SKM-1 treated with dmso at 0.1 percent for 144 hours (cell line): ENCODE data around the gene ABCC10.
"Not testable (repeated sequence)": the region's sequence is repeated elsewhere in the genome, so short reads cannot be mapped to it uniquely, and the experiment has no call there.

Experiments
- DNase-seq: peaks from one replicate; lab custom pipeline; 2025; ENCODE audit not compliant: unreplicated experiment; lab: John Stamatoyannopoulos, UW

Gene ABCC10

DNA sequence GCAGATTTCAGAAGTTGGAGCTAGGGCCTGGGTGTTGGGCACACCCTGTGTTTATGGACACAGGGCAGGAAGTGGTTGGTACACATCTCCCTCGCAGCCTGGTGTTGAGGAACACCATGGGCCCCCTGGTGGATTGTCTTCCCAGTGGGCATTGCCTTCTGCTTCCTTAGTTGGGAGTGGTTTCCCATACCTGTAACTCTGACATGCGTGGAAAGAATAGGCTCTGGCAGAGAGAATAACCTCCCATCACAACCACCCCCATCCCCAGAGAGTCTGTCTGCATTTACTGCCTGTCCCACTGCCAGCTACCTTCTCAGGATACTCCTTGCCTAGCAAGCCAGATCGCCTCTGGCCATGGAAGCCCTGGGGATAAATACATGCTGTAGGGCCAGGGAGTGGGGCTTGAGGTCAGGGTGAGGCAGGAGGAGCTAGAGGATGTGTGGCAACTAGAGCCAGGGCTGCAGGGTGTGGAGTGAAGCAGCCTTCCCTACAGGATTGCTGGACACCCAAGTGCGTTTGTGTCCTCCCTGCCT, 68.1 kb downstream of the ABCC10 start:
- no peak for DNase-seq

GRCh38 chr6:43496370-43497128, 69.2 kb downstream of the ABCC10 start:
- no peak for DNase-seq

- no peak for DNase-seq
Observed at GRCh38 chr6:43497129-43497396, 69.7 kb downstream of the ABCC10 start.

DNA sequence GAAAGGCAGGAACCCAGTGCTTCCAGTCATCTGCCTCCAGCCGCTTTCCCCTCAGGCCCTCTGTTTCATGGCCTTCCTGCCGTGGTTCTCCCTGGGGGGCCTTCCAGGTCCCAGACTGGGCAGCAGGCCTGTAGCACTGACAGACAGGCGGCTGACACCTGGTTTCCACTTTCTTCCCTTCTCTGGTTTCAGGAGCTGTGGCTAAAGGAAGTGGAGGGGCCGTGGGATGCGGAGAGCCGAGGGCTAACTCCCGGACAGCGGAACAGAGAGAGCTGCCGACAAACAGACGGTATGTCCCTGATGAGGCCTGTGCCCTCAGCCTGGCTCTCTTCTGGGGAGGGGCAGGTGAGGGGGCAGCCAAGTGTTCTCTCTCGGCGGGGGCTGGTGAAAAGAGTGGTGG, 70.3 kb downstream of the ABCC10 start:
- no peak for DNase-seq

GRCh38 chr6:43498291-43498690, 71.0 kb downstream of the ABCC10 start:
- DNase-seq, result not testable (repeated sequence)

- DNase-seq, result no peak
Observed at GRCh38 chr6:43499028-43499815, 71.9 kb downstream of the ABCC10 start.
